Putamen (tissue), 1 donor: ENCODE results near the gene HHIPL1.

ENCODE experiments used
- DNase-seq: peaks from one replicate; pipeline ENCODE4 v3.0.0-alpha.2; 2016; ENCODE audit warnings: low spot score

The HHIPL1 gene

DNA sequence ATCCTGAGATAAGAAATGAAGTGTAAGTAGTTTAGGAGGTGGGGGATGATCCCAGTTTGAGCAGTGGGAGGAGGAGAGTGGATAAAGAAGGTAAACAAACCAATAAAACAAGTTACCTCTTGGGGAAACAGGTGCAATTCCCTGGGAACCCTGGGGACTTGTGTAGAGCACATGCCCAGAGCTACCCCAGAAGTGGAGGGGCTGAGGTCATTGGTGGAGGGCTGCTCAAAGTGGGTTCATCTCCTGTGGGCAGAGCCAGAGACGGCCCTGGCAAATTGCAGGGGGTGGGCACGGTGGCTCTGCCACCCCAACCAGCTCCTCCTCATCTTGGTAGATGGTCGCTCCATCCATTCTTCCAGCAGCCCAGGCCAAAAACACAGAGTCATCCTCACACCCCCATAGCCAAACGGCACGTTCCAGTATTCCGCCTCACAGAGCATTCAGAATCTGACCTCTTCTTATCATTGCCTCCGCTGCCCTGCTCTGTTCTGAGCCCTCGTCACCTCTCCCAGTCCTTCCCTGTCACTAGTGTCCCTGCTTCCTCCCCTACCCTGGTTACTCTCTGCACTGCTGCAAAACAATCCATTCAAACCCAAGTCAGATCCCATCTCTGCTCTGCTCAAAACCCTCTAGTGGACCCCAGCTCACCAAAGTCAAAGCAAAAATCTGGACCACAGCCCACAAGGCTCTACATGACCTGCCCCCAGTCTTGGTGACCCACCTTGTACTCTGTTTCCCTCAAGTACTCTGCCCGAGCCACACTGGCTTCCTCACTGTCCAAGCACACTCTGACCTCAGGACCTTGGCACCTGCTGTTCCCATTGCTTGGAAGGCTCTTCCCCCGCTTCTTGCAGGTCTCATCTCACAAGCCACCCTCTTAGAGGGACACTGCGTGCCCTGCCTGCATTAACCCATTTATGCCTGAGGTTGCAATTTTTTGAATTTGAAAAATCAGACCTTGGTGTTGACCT, 44.6 kb downstream of the HHIPL1 start:
- DNase-seq, result no peak

DNA sequence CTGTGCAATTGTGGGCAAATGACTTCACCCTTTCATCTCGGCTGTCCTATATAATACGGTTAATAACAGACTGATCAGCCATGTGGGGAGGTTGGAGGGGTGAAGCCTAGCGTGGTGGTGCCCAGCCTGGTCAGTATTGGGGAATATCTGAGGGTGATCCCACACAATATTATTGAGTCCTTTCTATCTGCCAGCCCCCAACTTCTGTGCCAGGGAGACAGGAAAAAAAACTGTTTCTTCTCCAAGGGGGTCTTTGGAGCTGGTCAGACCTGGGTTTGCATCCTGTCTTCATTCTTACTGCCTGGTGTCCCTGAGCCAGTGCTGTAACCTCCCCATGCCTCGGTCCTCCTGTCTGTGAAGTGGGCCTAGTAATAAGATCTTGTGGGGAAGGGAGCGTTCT, 45.7 kb downstream of the HHIPL1 start:
- DNase-seq, result no peak

DNA sequence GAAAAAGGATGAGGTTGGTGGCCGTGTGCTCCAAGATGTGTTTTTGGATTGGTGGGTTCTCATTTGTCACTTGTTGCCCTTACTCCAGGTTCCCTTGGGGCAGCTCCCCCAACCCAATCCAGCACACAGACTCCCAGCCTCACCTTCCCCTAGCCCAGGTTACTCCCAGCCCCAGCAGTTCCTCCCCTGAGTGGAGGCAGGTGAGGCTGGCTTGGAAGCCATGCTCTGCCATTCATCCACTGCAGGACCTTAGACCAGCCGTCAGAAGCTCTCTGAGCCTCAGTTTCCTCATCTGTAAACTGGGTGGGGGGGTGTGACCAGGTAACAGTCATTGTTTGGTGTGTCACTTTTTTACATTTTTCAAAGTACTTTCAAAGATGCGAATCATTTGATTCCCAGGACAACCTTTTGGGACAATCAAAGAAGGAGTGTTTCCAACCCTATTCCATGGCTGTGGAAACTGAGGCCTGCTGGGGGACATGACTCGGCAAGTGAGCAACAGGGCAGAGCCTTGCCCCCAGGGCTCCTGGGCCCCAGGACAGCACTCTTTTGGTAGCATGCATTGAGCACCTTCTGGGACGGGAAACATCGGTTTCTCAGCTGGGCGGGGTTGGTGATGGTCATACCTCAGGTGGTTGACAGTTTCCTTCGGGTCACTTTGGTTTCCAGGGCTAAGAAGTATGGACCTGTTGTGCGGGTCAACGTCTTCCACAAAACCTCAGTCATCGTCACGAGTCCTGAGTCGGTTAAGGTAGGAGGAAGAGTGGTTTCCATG, 46.4 kb downstream of the HHIPL1 start:
- no peak for DNase-seq

DNA sequence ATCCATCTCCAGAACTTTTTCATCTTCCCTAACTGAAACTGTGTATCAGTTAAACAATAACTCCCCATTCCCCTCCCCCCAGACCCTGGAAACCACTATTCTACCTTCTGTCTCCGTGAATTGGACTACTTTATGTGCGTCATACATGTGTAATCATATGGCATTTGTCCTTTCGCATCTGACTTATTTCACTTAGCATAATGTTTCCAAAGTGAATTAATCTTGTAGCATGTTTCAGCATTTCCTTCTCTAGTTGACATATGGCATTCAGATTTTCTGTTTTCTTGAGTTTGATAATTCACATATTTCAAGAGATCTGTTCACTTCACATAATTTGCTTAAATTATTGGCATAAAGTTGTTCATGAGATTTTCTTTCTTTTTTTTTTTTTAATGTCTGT, 49.0 kb downstream of the HHIPL1 start:
- DNase-seq, result no peak

DNA sequence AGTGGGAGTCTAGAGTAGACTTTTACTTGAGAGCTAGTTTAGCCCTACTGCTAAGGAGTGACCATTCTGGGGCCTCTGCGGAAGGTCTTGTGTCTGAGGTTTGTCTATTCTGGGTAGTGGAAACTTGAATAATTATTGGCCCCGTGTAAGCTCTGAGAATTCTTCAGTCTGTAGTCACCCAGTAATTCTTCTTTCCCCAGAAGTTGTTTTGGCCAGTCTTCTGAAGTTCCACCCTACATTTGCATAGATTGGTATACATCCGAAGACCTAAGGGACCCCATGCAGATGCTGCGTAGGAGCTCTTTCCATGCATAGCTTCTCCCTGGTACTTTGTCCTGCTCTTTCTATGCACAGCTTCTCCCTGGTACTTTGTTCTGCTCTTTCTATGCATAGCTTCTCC, 52.0 kb downstream of the HHIPL1 start:
- DNase-seq, result no peak

DNA sequence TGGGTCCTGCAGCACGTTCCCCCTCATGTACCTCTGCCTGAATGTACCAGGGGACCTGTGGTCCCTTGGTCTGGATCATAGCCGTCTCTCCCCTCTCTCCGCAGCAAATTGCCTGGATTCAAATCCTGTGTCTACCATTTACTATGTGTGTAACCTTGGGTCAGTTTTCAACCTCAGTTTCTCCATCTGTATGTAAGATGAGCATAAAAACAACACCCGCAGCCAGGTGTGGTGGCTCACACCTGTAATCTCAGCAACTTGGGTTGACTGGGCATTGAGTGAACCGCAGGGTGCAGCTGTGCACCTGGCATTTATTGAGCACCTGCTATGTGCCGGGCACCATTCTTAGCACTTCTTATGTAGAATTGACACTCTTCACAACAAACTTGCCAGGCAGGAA, 53.3 kb downstream of the HHIPL1 start:
- DNase-seq, result no peak

DNA sequence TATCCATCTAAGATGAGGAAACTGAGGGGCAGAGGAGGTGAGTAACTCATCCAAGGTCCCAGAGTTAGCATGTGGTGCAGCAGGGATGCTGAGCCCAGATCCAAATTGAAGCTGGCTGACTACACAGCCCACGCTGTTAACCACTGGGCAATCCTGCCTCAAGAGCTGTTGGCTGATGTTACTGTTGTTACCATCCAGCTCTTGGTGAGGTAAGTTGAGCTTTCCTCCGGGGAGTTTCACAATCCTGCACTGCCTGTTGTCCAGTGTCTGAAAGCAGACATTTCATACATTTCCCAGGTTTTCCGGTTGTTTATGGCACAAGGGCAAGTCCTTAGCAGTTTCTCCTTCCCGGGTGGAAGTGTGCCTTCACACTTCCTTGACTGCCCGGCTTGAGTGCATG, 53.7 kb downstream of the HHIPL1 start:
- DNase-seq, result no peak

DNA sequence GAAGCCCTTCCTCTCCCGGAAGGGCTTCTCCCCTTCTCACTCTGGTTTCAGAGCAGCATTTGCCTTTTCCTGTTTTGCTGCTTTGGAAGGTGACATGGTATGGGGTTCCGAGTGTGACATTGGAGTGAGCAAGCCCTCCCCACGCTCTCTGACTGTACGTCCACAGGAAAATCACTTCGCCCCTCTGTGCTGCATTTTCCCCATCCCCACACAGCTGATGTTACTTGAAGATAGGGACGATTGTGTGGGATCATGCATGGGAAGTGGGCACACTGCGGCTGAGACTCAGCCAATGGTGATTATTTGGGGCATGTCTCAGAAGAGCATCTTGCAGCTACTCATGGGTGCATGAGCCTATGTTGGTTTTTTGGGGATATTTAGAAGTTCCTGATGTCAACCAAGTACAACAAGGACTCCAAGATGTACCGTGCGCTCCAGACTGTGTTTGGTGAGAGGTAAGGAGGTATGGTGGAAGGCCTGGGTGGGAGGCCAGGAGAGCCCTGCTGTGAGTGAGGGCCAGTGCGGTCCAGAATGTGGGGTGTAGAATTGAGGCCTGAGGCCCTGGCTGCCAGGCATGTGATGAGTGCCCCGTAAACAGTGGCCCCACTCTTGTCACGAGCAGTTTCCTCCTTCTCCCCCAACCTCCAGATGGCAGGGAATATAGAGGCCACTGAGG, 54.3 kb downstream of the HHIPL1 start:
- no peak for DNase-seq

DNA sequence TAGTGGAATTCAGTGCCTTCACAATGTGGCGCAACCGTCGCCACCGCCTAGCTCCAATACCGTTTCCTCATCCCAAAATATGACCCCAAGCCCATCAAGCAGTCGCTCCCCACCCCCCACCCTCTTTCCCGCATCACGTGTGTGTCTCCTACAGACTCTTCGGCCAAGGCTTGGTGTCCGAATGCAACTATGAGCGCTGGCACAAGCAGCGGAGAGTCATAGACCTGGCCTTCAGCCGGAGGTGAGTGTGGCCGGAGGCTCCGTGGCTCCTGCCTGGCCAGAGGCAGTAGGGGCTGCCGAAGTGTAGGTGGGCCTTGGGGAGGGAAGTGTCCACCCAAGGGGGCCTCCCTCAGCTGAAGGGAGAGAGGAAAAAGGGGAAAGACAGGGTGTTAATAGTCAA, 54.9 kb downstream of the HHIPL1 start:
- DNase-seq, result no peak

DNA sequence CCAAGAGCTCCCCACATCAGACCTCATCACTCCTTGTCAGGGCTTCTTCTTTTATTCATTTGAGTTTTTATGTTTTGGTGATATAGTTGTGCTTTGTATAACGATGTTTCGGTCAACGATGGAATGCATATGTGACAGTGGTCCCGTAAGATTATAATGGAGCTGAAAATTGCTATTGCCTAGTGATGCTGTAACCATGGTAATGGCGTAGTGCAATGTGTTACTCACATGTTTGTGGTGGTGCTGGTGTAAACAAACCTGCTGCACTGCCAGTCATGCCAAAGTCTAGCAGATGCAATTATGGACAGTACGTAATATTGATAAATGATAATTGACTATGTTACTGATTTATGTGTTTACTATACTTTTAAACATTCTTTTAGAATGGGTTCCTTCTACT, 55.5 kb downstream of the HHIPL1 start:
- no peak for DNase-seq

DNA sequence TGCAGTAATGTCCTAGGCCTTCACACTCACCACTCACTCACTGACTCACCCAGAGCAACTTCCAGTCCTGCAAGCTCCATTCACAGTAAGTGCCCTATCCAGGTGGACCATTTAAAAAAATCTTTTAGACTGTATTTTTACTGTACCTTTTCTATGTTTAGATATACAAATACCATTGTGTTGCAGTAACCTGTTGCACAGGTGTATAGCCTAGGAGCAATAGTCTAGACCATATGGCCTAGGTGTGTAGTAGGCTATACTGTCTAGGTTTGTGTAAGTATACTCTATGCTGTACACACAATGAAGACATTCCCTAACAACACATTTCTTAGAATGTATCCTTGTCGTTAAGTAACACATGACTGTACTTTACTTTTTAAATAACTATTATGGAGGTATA, 56.3 kb downstream of the HHIPL1 start:
- no peak for DNase-seq

DNA sequence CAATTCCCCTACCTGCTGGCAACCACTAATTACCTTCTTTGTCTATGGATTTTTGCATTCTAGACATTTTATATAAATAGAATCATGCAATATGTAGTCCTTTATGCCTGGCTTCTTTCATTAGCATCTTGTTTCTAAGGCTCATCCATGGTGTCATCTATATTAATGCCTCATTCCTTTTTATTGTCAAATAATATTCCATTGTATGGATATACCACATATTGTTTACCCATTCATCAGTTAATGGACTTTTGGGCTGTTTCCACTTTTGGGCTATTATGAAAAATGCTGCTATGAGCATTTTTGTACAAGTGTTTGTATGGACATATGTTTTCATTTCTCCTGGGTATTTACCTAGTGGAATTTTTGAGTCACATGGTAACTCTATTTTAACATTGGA, 57.2 kb downstream of the HHIPL1 start:
- no peak for DNase-seq

DNA sequence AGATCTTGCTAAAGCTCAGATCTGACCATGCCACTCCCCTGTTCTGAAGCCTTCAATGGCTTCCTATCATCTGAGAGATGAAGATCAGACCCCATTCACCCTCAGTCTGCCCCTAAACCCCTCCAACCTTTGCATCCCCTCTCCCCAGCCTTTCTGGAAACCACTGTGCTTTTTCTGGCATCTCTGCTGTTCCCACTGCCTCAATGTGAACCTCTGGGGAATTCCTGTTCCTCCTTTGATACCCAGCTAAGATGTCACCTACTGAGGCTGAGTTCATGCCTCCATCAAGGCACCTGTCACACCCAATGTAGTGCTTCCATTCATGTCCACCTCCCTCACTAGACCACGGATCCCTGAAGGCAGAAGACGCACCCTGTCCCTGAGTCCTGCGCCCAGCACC, 58.5 kb downstream of the HHIPL1 start:
- DNase-seq, result no peak

DNA sequence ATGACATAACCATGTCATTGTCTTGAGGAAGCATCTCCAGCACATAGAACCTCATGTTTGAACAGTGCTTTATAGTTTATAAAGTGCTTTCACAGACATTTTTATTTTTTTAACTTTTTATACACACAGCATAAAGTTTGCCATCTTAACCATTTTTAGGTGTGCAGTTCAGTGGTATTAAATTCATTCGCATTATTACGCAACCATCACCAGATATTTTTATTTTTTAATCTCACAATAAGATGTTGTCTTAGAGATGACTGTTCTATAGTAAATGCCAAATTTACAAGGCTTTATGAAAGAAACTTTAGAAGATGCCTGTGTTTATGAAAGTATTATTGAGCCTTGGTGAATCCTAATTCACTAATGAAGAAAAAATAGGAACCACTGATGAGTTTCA, 59.1 kb downstream of the HHIPL1 start:
- DNase-seq, result no peak

DNA sequence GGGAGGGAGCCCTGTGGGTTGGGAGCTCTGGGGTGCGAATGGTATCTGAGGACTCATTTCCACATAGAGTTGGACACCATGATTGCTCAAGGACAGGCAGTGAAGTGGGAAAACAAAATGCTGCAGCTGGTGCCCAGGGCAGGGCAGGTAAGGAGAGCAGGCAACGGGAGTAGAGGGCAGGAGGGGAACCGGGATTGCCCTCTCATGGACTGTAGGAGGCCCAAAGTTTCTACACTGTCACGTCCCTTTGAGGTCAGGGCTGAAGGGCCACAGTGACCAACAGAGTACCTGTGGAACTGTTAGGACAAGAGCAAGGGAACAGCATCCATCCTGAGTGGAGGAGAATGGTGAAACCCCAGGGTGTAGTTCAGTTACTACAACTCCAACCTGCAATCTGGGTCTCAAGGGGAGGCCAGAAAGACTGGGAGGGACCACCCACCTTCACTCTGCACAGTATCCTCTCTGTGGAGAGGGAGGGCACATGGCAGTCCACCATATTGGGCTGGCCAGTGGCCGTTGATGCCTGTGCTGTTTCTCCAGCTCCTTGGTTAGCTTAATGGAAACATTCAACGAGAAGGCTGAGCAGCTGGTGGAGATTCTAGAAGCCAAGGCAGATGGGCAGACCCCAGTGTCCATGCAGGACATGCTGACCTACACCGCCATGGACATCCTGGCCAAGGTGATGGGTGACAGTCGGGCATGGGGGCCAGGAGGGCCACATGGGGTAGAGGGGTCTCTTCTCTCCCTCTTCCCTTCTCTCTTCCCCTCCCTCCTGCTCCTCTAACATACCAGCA, 61.4 kb downstream of the HHIPL1 start:
- DNase-seq, result no peak

DNA sequence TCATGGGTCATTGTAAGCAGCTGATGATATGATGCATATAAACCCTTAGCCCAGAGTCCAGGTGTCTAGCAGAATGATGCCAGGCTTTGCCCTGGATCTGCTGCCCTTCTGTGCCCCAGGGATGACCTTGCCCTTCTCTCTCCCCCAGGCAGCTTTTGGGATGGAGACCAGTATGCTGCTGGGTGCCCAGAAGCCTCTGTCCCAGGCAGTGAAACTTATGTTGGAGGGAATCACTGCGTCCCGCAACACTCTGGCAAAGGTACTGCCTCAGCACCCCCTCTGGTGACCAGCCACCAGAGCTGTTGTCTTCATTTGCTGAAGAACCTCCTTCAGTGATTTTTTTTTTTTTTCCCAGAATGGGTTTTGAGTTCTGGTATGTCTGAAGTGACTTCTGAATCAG, 62.5 kb downstream of the HHIPL1 start:
- DNase-seq, result no peak

DNA sequence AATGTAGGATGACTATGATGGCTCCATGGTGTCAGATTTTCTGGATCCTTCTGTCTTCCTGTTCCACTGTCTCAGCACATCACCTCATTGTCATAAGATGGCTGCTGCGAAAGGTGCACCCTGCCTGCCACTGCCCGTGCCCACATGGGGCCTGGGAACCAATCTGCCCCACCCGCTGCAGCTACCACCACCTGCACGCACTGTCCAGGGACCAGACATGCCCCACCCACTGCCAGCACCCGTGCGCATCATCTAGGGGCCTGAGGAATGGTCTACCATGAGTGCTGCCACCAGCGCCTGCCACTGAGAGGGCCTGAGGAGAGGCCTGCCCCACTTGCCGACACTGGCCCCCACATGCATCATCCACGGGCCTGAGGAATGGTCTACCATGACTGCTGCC, 63.0 kb downstream of the HHIPL1 start:
- DNase-seq, result no peak

DNA sequence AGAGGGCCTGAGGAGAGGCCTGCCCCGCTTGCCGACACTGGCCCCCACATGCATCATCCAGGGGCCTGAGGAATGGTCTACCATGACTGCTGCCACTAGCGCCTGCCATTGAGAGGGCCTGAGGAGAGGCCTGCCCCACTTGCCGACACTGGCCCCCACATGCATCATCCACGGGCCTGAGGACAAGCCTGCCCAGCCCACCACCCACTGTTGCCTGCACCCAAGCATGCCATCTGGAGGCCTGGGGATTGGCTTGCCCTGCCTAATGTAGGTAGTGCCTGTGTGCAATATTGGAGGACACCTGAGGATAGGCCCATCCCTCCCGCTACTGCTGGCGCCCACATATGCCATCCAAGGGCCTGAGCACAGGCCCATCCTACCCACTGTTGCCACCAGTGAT, 63.5 kb downstream of the HHIPL1 start:
- no peak for DNase-seq

DNA sequence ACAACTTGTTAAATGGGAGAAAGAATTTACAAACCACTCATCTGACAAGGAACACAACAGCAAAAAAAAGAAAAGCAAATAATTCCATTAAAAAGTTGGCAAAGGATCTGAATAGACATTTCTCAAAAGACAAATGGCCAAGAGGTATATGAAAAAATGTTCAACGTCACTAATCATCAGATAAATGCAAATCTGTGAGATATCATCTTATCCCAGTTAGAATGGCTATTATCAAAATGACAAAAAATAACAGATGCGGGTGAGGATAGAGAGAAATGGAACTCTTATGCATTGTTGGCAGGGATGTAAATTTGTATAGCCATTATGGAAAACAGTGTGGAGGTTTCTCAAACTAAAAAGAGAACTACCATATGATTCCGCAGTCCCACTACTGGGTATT, 69.0 kb downstream of the HHIPL1 start:
- no peak for DNase-seq

DNA sequence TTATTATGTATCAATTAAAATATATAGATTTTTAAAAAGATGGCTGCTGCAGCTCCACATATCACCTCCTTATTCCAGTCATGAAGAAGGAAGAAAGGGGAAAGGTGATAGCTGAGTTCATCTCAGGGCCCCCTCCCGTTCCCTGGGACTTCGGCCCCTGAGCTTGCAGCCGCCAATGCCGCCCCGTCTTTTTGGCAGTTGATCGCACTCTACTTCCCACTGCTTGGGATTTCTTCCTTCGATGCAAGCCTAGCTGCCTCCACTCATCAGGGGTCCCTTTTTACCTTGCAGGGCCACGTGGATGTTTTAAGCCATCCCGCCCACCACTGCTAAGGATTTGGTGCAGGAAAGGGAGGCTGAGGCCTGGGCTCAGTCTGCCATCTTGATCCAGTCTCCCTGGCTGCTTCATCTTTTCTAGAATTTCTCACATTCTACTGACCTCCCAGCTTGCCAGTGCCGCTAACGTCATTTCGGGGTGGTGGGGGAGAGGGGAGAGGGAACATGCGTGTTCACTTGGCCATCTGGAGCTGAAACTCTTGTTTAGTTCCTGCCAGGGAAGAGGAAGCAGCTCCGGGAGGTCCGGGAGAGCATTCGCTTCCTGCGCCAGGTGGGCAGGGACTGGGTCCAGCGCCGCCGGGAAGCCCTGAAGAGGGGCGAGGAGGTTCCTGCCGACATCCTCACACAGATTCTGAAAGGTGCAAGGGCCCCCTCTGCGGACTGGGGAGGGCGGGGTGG, 70.5 kb downstream of the HHIPL1 start:
- DNase-seq, result no peak
